H1 (cell line): ENCODE results near the gene HMCN1. TPM values are rescaled to one million over a fixed set of nuclear protein-coding genes. Genes with fewer than 3 reads are reported as not detected.

Experiments used
- HDAC2 ChIP-seq, 2 experiments: fragments of 300-600 bp in 1 of 2; sonication (generic) in 1 of 2; IDR thresholded peaks; 2 replicates each; pipeline ENCODE4 v1.6.1; 2011 to 2012; ENCODE audit warnings: low read depth in 2 of 2, low read length in 2 of 2, mild to moderate bottlenecking in 2 of 2, moderate library complexity in 2 of 2, borderline replicate concordance in 1 of 2, inconsistent platforms in 1 of 2
- POLR2A ChIP-seq, 2 experiments: IDR thresholded peaks; 1 replicate in 1 of 2; 2 replicates in 1 of 2; pipeline ENCODE4 v1.6.1; 2011; ENCODE audit warnings: low read depth in 2 of 2, low read length in 2 of 2, mild to moderate bottlenecking in 2 of 2; ENCODE audit errors: control extremely low read depth in 1 of 2
- SIN3A ChIP-seq, 2 experiments: IDR thresholded peaks in 1 of 2; conservative IDR thresholded peaks in 1 of 2; 2 replicates each; pipeline ENCODE4 v1.6.1; 2011 to 2012; ENCODE audit warnings: low read length in 2 of 2, improper control_type of control experiment in 1 of 2, low read depth in 1 of 2, mild to moderate bottlenecking in 1 of 2
- polyA plus RNA-seq, 7 experiments: library from polyadenylated mRNA; depleted of rRNA in 3 of 7; stranded (reverse) in 5 of 7; unstranded in 2 of 7; fragments of >200 nt in 5 of 7; fragments of 200-250 nt in 2 of 7; gene quantifications; 1 replicate in 5 of 7; 2 replicates in 1 of 7; 4 replicates in 1 of 7; pipeline versions ENCODE4 v1.2.1 to v1.2.3, GENCODE V29; 2011 to 2013; ENCODE audit warnings: missing spikeins in 2 of 7, mixed read lengths in 2 of 7
- total RNA-seq: library from RNA; stranded (reverse); fragmentation: NEBNext Ultra II Directional; extraction: Animal tissue kit (Norgen Biotek cat#: 25700); gene quantifications from 2 replicates; pipeline ENCODE4 v1.2.1, GENCODE V29; 2021
- TF ChIP-seq, protein P1 (sequence below), 3 experiments: IDR thresholded peaks; 1 replicate in 2 of 3; 2 replicates in 1 of 3; pipeline versions ENCODE4 v1.5.1 to v1.6.1; 2011; ENCODE audit warnings: low read length in 3 of 3, mild to moderate bottlenecking in 3 of 3, inconsistent platforms in 2 of 3, low read depth in 1 of 3, moderate library complexity in 1 of 3; ENCODE audit not compliant: insufficient read depth in 1 of 3; ENCODE audit errors: control extremely low read depth in 1 of 3
- TF ChIP-seq, protein P2 (sequence below): IDR thresholded peaks from 2 replicates; pipeline ENCODE4 v1.6.1; 2012; ENCODE audit warnings: inconsistent platforms

HMCN1 gene
- total and polyA plus RNA-seq, 2 of the 8 experiments (the other 6 are each of a cell fraction or from before 2014, with no cell fraction given): 13.8 to 14.6 TPM

DNA sequence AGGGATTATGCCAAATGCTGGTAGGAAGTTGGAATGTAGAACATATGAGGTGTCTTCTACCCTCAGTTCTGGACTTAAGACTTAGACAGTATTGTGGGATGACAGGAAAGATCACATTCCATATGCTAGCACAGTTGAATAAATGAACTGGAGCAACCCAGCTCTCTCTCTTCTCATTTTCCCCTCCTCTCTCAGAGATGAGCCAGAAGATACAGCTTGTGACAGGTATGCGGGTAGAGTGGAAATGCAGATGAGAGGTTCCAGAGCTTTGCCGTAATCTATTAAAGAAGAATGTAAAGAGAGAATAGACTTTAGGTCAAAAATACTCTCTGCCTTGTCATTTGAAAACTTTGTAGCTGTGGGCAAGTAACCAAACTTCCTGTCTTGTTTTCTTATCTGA lies 32.5 kb upstream of the HMCN1 start (continued):
- TF ChIP-seq, protein P1, sequence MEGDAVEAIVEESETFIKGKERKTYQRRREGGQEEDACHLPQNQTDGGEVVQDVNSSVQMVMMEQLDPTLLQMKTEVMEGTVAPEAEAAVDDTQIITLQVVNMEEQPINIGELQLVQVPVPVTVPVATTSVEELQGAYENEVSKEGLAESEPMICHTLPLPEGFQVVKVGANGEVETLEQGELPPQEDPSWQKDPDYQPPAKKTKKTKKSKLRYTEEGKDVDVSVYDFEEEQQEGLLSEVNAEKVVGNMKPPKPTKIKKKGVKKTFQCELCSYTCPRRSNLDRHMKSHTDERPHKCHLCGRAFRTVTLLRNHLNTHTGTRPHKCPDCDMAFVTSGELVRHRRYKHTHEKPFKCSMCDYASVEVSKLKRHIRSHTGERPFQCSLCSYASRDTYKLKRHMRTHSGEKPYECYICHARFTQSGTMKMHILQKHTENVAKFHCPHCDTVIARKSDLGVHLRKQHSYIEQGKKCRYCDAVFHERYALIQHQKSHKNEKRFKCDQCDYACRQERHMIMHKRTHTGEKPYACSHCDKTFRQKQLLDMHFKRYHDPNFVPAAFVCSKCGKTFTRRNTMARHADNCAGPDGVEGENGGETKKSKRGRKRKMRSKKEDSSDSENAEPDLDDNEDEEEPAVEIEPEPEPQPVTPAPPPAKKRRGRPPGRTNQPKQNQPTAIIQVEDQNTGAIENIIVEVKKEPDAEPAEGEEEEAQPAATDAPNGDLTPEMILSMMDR (IDR thresholded peaks at IDR 0.05; ENCODE audit: control extremely low read depth in 1 of 3, insufficient read depth in 1 of 3, low read depth in 1 of 3, low read length in 3 of 3): no peak
- TF ChIP-seq HDAC2 (IDR thresholded peaks at IDR 0.05; ENCODE audit: borderline replicate concordance in 1 of 2, low read depth in 2 of 2, low read length in 2 of 2) (no peak), SIN3A (conservative IDR thresholded peaks at IDR 0.05 in 1 of 2, IDR thresholded peaks at IDR 0.05 in 1 of 2; ENCODE audit: low read depth in 1 of 2, low read length in 2 of 2) (no peak), POLR2A (IDR thresholded peaks at IDR 0.05; ENCODE audit: control extremely low read depth in 1 of 2, low read depth in 2 of 2, low read length in 2 of 2) (no peak)
- TF ChIP-seq, protein P2, sequence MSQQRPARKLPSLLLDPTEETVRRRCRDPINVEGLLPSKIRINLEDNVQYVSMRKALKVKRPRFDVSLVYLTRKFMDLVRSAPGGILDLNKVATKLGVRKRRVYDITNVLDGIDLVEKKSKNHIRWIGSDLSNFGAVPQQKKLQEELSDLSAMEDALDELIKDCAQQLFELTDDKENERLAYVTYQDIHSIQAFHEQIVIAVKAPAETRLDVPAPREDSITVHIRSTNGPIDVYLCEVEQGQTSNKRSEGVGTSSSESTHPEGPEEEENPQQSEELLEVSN: no peak
- TF ChIP-seq, all 59 proteins: peak for 0
